Astrocyte (in vitro differentiated cells and primary cell): Measurements from ENCODE around the gene PDXK. TPM values are rescaled to one million over a fixed set of nuclear protein-coding genes. Genes with fewer than 3 reads are reported as not detected.

Experiments used
- DNase-seq: peaks from one replicate; pipeline ENCODE4 v3.0.0-alpha.2; 2010; ENCODE audit warnings: low read depth
- FAIRE-seq: peaks from 2 replicates; lab custom pipeline; 2011; peaks lifted over from hg19 to GRCh38; lab: Jason Lieb, UNC
- H2AFZ ChIP-seq: 2 replicates; pipeline ENCODE4 v1.6.0; 2012; ENCODE audit warnings: low read depth, low read length, inconsistent platforms
- H3K27ac ChIP-seq: 2 replicates; pipeline ENCODE4 v1.5.1; 2011; ENCODE audit warnings: low read depth, low read length, inconsistent platforms
- H3K27me3 ChIP-seq: 2 replicates; pipeline ENCODE4 v1.6.0; 2011; ENCODE audit warnings: low read length, inconsistent platforms; ENCODE audit not compliant: insufficient read depth
- H3K36me3 ChIP-seq: 2 replicates; pipeline ENCODE4 v1.5.1; 2011; ENCODE audit warnings: low read length, inconsistent platforms; ENCODE audit not compliant: insufficient read depth
- H3K4me1 ChIP-seq: 2 replicates; pipeline ENCODE4 v1.5.1; 2011; ENCODE audit warnings: low read length, inconsistent platforms; ENCODE audit not compliant: insufficient read depth
- H3K4me2 ChIP-seq: 2 replicates; pipeline ENCODE4 v1.6.0; 2012; ENCODE audit warnings: low read length, inconsistent platforms
- H3K4me3 ChIP-seq: 2 replicates; pipeline ENCODE4 v1.5.1; 2011; ENCODE audit warnings: low read depth, mild to moderate bottlenecking, low read length, inconsistent platforms; ENCODE audit not compliant: insufficient read depth
- H3K79me2 ChIP-seq: 2 replicates; pipeline ENCODE4 v1.6.0; 2012; ENCODE audit warnings: mild to moderate bottlenecking, low read length, inconsistent platforms; ENCODE audit not compliant: insufficient read depth
- H3K9ac ChIP-seq: 2 replicates; pipeline ENCODE4 v1.6.0; 2012; ENCODE audit warnings: mild to moderate bottlenecking, low read length, inconsistent platforms
- H3K9me3 ChIP-seq: 2 replicates; pipeline ENCODE4 v1.5.1; 2012; ENCODE audit warnings: low read depth, mild to moderate bottlenecking, low read length, inconsistent platforms; ENCODE audit not compliant: insufficient read depth
- H4K20me1 ChIP-seq: 2 replicates; pipeline ENCODE4 v1.6.0; 2012; ENCODE audit warnings: low read length, inconsistent platforms; ENCODE audit not compliant: insufficient read depth
- H3K27ac Mint-ChIP-seq: one replicate; pipeline ENCODE4 v1.8.0; 2021; ENCODE audit warnings: mild to moderate bottlenecking, mixed read lengths; ENCODE audit not compliant: unreplicated experiment
- H3K27me3 Mint-ChIP-seq: one replicate; pipeline ENCODE4 v1.8.0; 2021; ENCODE audit warnings: low read depth, mixed read lengths; ENCODE audit not compliant: unreplicated experiment
- H3K36me3 Mint-ChIP-seq: one replicate; pipeline ENCODE4 v1.8.0; 2021; ENCODE audit warnings: low read depth, mixed read lengths; ENCODE audit not compliant: unreplicated experiment
- H3K4me1 Mint-ChIP-seq: one replicate; pipeline ENCODE4 v1.8.0; 2021; ENCODE audit warnings: low read depth, mixed read lengths; ENCODE audit not compliant: unreplicated experiment
- H3K4me3 Mint-ChIP-seq: one replicate; pipeline ENCODE4 v1.8.0; 2021; ENCODE audit warnings: mild to moderate bottlenecking, moderate library complexity, mixed read lengths; ENCODE audit not compliant: unreplicated experiment
- H3K9me3 Mint-ChIP-seq: one replicate; pipeline ENCODE4 v1.8.0; 2021; ENCODE audit warnings: mild to moderate bottlenecking, mixed read lengths; ENCODE audit not compliant: unreplicated experiment
- CTCF ChIP-seq: IDR thresholded peaks from 2 replicates; pipeline ENCODE4 v1.5.1; 2011; ENCODE audit warnings: low read depth, mild to moderate bottlenecking, inconsistent platforms, low read length, moderate library complexity; ENCODE audit not compliant: insufficient read depth
- EZH2 ChIP-seq: IDR thresholded peaks from 2 replicates; pipeline ENCODE4 v1.6.1; 2012; ENCODE audit warnings: mild to moderate bottlenecking, low read length, inconsistent platforms; ENCODE audit not compliant: insufficient read depth
- total RNA-seq: library from RNA; stranded (reverse); gene quantifications from 2 replicates; pipeline ENCODE4 v1.2.1, GENCODE V29; 2021

PDXK gene
- total RNA-seq, 1 donor from 2014 or later = 180 TPM

- no peaks in the 10 kb centered on the region for H3K79me2 ChIP-seq
- Mint-ChIP-seq H3K27me3 (peaks cover 8% of the 10 kb centered on the region), H3K9me3 (no peaks in the 10 kb centered on the region), H3K27ac (no peak overlapping the region), H3K4me3 (no peak overlapping the region), H3K4me1 (no peaks in the 10 kb centered on the region), H3K36me3 (peaks cover 2% of the 10 kb centered on the region)
- no peaks in the 10 kb centered on the region for H3K27me3 ChIP-seq
- no peak overlapping the region for H3K4me2 ChIP-seq
- H3K9me3 ChIP-seq = no peaks in the 10 kb centered on the region
- no peak for DNase-seq
- H3K4me1 ChIP-seq = no peaks in the 10 kb centered on the region
- no peak overlapping the region for H3K4me3 ChIP-seq
- no peak overlapping the region for H3K9ac ChIP-seq
- no peak overlapping the region for H3K27ac ChIP-seq
- peaks cover 4% of the 10 kb centered on the region for H4K20me1 ChIP-seq
- H2AFZ ChIP-seq = no peak overlapping the region
- FAIRE-seq = no peak
- TF ChIP-seq CTCF (no peak), EZH2 (no peak)
- H3K36me3 ChIP-seq = no peaks in the 10 kb centered on the region
Observed at GRCh38 chr21:43811262-43812105, 92.6 kb downstream of the PDXK start.

Other genes with a start within 250 kb of the PDXK start
- gene HSF2BP, start 59.6 kb upstream of the PDXK start, total RNA-seq = 3.2 TPM in 2 replicates
- 31.7 and 34.0 TPM in 2 replicates for gene RRP1B, start 59.6 kb upstream of the PDXK start, total RNA-seq
- gene CSTB, start 57.2 kb downstream of the PDXK start, total RNA-seq = 22.5 and 27.7 TPM in 2 replicates
- gene RRP1, start 70.4 kb downstream of the PDXK start, total RNA-seq = 21.1 and 24.9 TPM in 2 replicates
- 34.7 and 35.6 TPM in 2 replicates for gene AGPAT3, start 146.1 kb downstream of the PDXK start, total RNA-seq